ENCODE results near the gene LRRN3. TPM values are rescaled to one million over a fixed set of nuclear protein-coding genes. Genes with fewer than 3 reads are reported as not detected.

Gene LRRN3
- total RNA-seq, 1 experiment from 2014 or later = not detected

GRCh38 chr7:111059833-111060232 lies 31.1 kb upstream of the LRRN3 start:
- no peak for TF ChIP-seq CTCF (IDR thresholded peaks at IDR 0.05; ENCODE audit: unreplicated experiment)
- ChIA-PET CTCF (no interaction called here), POLR2A (no interaction called here)
- H3K36me3 Mint-ChIP-seq (ENCODE audit: insufficient read depth, unreplicated experiment) = peaks cover 6% of the 10 kb centered on the region
- no peak overlapping the region for H3K27ac Mint-ChIP-seq (ENCODE audit: low read depth, unreplicated experiment)
- no peak overlapping the region for H3K4me3 Mint-ChIP-seq (ENCODE audit: unreplicated experiment)
- no peak for DNase-seq (ENCODE audit: unreplicated experiment)
- H3K9me3 Mint-ChIP-seq (ENCODE audit: unreplicated experiment) = peaks cover 9% of the 10 kb centered on the region
- H3K27me3 Mint-ChIP-seq (ENCODE audit: insufficient read depth, unreplicated experiment) = no peaks in the 10 kb centered on the region
- intact Hi-C loops (cut with micrococcal nuclease) = no loop called here
- H3K4me1 Mint-ChIP-seq (ENCODE audit: insufficient read depth, unreplicated experiment) = no peaks in the 10 kb centered on the region
- BruUV-seq (replicated peaks) = no TSS peak

GRCh38 chr7:111063166-111063565 lies 27.8 kb upstream of the LRRN3 start:
- no TSS peak for BruUV-seq (replicated peaks)
- Mint-ChIP-seq H3K9me3 (ENCODE audit: unreplicated experiment) (peaks cover 9% of the 10 kb centered on the region), H3K27ac (ENCODE audit: low read depth, unreplicated experiment) (no peak overlapping the region), H3K4me3 (ENCODE audit: unreplicated experiment) (no peak overlapping the region), H3K27me3 (ENCODE audit: insufficient read depth, unreplicated experiment) (no peaks in the 10 kb centered on the region), H3K36me3 (ENCODE audit: insufficient read depth, unreplicated experiment) (peaks cover 6% of the 10 kb centered on the region), H3K4me1 (ENCODE audit: insufficient read depth, unreplicated experiment) (no peaks in the 10 kb centered on the region)
- DNase-seq (ENCODE audit: unreplicated experiment) = no peak
- POLR2A ChIA-PET = no interaction called here
- CTCF ChIA-PET = no interaction called here
- intact Hi-C loops (cut with micrococcal nuclease) = no loop called here
- no peak for TF ChIP-seq CTCF (IDR thresholded peaks at IDR 0.05; ENCODE audit: unreplicated experiment)

GRCh38 chr7:111067251-111067650 lies 23.7 kb upstream of the LRRN3 start:
- Mint-ChIP-seq H3K36me3 (ENCODE audit: insufficient read depth, unreplicated experiment) (peaks cover 6% of the 10 kb centered on the region), H3K27ac (ENCODE audit: low read depth, unreplicated experiment) (no peak overlapping the region), H3K4me3 (ENCODE audit: unreplicated experiment) (no peak overlapping the region), H3K9me3 (ENCODE audit: unreplicated experiment) (peaks cover 9% of the 10 kb centered on the region), H3K4me1 (ENCODE audit: insufficient read depth, unreplicated experiment) (peaks cover 6% of the 10 kb centered on the region), H3K27me3 (ENCODE audit: insufficient read depth, unreplicated experiment) (no peaks in the 10 kb centered on the region)
- DNase-seq (ENCODE audit: unreplicated experiment) = no peak
- intact Hi-C loops (cut with micrococcal nuclease) = no loop called here
- ChIA-PET POLR2A (no interaction called here), CTCF (no interaction called here)
- no peak for TF ChIP-seq CTCF (IDR thresholded peaks at IDR 0.05; ENCODE audit: unreplicated experiment)
- no TSS peak for BruUV-seq (replicated peaks)

- no peak for DNase-seq (ENCODE audit: unreplicated experiment)
These were observed 23.2 kb upstream of the LRRN3 start for GRCh38 chr7:111067682-111068081.

More at GRCh38 chr7:111067682-111068081, 23.2 kb upstream of the LRRN3 start:
- TF ChIP-seq CTCF (IDR thresholded peaks at IDR 0.05; ENCODE audit: unreplicated experiment) = no peak
- Mint-ChIP-seq H3K4me1 (ENCODE audit: insufficient read depth, unreplicated experiment) (peaks cover 8% of the 10 kb centered on the region), H3K4me3 (ENCODE audit: unreplicated experiment) (no peak overlapping the region), H3K36me3 (ENCODE audit: insufficient read depth, unreplicated experiment) (peaks cover 6% of the 10 kb centered on the region), H3K9me3 (ENCODE audit: unreplicated experiment) (peaks cover 9% of the 10 kb centered on the region), H3K27me3 (ENCODE audit: insufficient read depth, unreplicated experiment) (no peaks in the 10 kb centered on the region), H3K27ac (ENCODE audit: low read depth, unreplicated experiment) (no peak overlapping the region)
- intact Hi-C loops (cut with micrococcal nuclease) = no loop called here
- CTCF ChIA-PET = no interaction called here
- BruUV-seq (replicated peaks) = no TSS peak
- POLR2A ChIA-PET = no interaction called here

All from MCF 10A (cell line).